Stimulated activated CD4-positive, alpha-beta T cell treated with anti-CD3 and anti-CD28 coated beads, Interleukin-15, amount 100 ng/mL, for 48 hours (primary cell): Measurements from ENCODE around the gene SMIM28.
"Not testable (repeated sequence)": the region's sequence is repeated elsewhere in the genome, so short reads cannot be mapped to it uniquely, and the experiment has no call there.

Source experiments
- DNase-seq, 2 donors: peaks; one replicate each; pipeline ENCODE4 v3.0.0-alpha.2; 2020; ENCODE audit warnings: low read depth in 2 of 2

The SMIM28 gene

DNA sequence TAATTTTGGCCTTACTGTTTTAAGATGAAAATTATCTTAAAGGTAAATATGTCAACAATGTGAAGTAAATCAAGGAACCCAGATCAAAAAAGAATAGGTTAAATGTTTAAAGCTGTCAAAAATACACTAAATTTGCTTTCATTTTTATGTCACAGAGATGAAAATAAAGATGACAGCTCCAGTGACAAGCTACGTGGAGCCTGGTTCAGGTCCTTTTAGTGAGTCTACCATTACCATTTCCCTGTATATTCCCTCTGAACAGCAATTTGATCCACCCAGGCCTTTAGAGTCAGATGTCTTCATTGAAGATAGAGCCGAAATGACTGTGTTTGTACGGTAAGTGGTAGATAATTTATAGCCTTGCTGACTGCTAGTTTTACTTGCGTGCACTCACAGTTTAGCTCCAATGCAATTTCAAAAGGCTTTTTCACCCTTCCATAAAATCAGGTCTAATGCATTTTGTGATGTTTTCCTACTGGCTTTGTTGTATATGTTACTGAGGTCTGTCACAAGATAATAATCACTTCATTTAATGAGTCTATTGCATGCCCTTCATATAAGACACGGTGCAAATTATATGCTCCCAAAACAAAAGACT, 28.2 kb downstream of the SMIM28 start:
- no peak for DNase-seq

DNA sequence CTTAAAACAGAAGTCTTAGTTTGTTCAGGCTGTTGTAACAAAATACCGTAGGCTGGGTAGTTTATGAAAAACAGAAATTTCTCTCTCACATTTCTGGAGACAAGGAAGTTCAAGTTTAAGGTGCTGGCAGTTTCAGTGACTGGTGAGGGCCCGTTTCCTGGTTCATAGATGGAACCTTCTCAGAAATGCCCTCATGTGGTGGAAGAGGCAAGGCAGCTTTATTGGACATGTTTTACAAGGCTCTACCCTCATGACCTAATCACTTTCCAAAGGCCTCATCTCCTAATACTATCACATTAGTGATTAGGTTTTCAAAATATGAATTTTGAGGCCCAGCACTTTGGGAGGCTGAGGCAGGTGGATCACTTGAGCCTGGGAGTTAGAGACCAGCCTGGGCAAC, 28.7 kb downstream of the SMIM28 start:
- DNase-seq, result no peak

DNA sequence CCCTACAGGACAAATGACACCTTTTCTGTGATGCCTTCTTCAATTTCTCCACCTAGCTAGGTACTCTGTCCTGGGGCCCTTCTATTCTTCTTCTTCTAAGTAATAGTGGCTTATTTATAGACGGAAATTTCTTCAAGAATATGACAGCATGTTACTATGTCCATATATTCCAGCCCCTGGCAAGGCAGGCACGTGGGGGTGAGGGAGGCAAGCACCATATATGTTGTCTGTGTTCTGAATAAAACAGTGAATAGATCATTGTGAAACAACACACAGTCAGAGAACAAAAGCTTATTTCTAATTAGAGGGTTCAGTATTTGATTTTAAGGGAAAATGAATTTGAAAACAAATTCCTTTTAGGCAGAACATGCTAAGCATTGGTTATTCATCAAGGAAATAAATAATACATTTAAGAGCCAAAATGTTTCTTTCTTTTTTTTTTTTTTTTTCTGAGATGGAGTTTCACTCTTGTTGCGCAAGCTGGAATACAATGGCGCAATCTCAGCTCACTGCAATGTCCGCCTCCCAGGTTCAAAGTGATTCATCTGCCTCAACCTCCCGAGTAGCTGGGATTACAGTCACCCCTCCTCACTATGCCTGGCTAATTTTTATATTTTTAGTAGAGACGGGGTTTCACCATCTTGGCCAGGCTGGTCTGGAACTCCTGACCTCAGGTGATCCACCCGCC, 32.5 kb downstream of the SMIM28 start:
- DNase-seq, result no peak

DNA sequence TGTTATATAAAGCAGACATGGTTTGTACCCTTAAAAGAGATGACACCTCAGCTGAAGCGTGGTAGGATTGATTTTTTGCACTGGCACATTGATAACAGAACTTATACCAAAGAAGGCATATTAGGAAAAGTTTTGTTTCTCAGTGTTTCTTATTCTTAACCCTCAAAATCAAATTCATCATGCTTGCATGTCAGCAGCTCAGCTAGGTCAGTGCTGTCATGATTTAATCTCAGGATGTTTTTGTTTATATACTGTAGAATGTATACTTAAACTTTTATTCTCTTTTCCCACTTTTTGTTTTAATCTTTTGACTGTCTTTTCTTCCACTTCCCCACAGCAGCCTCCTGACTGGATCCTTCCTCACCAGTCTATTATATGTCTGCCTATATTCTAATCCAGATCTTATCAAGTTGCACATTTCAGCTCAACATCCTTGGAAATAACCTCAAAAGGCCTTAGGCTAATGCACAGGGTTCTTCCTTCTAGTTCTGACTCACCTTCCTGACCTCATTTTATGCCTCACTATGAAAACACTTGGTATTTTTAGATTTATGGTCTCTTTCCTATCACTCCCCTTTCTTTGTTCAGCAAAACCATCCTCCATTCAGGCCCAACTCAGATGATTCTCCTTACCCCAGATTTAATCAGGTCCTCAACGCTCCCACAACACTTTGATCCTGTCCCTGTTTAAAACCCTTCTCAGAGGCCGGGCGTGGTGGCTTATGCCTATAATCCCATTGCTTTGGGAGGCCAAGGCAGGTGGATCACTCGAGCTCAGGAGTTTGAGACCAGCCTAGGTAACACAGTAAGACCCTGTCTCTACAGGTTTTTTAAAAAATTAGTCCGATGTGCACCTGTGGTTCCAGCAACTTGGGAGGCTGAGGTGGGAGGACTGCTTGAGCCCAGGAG, 33.5 kb downstream of the SMIM28 start:
- no peak for DNase-seq

DNA sequence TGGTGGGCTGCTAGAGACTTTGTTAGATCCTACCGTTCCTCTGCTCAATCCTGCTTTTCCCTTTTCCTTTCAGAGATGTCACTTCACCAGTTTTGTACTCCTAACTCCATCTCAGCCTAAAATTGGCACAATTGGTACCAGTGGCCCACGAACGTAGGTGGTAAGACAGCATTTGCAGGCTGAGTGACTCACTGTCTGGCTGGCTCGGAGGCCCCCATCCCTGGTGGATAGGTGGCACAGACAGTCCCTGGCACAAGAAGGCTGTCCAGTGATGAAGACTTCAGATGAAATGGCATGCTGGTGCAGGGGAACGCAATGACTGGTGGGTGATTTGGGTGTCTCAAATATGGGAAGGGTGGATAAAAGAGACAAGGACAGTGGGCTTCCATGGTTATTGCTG, 37.4 kb downstream of the SMIM28 start:
- DNase-seq, result no peak

DNA sequence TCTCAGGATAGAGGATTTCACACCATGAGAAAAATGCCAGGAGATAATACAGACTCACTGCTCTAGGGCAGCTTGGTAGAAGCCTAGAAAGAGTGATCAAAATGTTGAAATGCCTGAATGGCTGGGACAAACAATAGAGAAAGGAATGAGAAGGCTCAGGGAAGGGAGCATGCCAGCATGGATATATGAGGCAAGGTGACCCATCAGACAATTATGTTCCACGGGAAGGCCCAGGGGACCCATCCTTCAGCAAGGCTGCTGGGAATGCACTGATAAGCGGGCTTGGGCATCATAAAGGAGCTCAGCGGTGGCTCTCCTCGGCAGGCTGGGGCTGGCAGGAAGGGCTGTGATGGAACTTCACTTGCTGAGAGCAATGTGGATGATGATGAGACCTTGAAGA, 38.5 kb downstream of the SMIM28 start:
- DNase-seq, result no peak

DNA sequence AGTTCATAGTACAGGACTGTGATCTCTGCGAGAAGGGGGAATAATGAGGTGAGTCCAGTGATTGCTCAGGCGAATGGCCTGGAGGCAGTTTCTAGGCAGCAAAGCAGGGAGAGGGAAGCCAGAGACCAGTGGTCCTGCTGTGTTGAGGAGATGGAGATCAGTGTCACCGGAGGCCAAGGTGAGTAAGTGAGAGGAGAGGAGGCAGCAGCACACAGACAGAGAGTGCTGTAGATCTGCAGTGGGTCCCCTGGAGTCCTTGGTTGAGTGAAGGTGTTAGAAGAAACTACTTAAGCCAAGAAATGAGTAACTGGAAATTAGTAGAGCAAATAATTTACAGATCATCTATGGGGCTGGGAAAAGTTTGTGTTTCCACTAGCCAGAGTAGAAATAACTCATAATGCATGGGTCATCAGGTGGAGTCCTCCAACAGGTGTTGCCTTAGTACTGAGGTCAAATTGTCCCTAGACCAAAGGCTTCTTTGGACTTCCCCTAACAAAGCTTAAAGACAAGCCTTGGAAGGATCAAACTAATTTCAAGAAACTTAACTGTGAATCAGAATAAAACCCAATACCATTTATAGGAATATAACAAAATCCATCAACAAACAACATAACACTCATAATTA, 39.9 kb downstream of the SMIM28 start:
- DNase-seq, result no peak

DNA sequence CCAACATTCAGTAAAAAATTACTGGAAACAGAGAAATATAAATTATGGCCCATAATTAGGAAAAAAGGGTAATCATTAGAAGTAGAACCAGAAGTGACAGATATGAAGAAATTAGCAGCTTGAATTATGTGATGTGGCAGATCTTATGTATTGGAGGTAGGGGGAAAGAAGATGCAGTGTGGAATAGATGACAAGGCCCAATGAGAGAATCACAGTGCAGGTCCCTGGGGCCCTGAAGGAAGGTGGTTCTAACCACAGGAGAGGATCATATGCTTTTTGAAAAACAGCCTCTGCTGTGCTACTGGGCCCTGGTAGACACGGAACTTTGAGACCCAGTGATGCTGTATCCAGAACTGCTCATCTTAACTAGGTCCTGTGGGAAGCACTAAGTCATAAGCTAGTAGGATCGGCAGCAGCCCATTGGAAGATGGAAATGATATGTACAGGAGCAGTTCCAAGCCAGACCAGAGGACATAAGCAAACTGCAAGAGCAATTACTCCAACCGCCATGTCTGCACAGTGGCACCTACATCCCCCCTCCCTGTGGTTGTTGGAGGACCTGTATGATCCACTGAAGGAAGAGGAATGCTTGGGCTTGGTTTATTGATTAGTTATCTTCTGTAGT, 40.5 kb downstream of the SMIM28 start:
- DNase-seq, result no peak

DNA sequence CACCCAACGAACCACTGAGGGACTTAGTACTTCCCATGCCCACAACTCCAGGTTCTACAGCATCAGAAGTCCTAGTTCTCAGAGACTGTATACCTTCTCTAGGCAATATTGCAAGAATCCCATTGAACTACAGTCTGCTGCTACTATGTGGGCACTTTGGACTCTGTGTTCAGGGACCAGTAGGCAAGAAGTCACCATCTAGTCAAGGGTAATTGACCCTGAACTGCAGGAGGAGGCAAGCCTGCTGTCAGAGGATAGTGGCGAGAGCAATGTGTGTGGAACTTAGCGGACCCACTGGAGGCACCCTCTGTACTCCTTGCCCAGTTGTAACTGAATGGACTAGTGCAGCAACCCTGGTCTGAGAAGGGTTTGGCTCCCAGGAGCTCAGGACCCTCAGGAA, 42.1 kb downstream of the SMIM28 start:
- no peak for DNase-seq

DNA sequence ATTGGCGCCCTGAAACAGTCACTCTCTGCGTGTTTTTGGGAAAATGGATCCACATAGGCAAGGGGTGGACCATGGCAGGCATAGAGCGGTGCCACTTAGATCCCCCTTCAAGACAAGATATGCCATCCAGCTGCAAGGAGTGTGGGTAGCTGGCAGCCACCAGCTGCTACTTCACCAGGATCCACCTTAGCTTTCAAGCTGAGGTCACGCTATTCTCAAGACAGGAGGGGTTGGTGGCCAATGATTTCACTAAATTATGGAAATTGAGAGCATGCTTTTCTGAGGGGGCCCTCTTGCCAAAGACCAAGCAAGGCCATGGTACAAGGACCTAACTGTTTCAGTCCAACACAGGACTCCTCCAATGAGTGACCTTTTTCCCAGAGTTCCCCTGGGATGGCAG, 42.7 kb downstream of the SMIM28 start:
- DNase-seq, result no peak

DNA sequence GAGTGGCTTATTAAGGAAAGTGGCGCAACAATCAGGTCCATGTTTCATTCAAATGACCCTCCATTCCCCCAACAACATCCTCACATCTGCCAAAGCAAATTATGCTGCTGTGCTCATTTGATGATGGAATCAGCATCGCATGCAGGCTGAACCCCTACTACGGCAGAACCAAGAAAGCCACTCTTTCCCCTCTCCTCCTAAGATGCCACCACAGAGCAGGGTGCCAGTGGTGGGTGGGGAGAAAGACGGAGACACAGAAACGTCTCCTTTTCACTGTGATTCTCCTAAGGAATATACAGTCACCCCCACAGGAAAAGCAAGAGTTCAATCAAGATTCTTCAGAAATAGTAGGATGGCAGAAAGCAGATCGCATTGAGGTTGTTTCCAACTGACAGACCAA, 43.4 kb downstream of the SMIM28 start:
- no peak for DNase-seq

DNA sequence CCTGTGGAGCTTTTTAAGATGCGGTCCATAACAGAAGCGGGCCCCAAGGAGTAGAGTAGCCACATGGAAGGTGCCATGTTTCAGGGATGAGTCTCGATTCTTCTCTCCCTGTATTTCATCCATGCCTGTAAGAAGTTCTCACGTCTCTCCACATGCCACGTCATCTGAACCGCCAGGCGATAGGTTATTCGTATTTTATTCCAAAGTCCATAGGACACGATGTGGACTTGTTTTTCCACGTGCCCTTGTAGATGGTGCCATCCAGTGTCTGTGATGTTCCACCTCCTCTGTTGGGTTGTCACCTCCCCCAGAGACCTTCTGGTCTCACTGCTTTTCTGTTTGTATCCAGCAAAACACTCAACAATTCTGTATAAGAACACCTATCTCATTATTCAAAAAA, 43.9 kb downstream of the SMIM28 start:
- no peak for DNase-seq

DNA sequence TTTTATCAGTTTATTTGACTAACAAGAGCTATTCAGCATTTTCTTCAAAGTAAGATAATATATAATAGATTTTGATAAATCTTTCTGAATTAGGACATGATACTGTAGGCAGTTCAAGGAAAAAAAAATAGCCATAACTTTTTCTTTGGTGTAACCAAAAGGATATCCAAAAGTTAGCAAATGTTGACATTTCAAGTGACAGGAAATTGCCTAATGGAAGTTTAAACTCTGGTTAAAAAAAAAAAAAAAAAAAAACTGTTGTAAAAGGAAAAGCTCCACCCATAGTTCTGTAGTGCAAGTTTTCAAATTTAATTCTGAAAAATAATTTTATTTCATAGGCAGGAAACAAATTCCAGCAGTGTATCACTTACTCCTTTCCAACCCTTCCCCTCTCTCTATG, 45.2 kb downstream of the SMIM28 start:
- no peak for DNase-seq

DNA sequence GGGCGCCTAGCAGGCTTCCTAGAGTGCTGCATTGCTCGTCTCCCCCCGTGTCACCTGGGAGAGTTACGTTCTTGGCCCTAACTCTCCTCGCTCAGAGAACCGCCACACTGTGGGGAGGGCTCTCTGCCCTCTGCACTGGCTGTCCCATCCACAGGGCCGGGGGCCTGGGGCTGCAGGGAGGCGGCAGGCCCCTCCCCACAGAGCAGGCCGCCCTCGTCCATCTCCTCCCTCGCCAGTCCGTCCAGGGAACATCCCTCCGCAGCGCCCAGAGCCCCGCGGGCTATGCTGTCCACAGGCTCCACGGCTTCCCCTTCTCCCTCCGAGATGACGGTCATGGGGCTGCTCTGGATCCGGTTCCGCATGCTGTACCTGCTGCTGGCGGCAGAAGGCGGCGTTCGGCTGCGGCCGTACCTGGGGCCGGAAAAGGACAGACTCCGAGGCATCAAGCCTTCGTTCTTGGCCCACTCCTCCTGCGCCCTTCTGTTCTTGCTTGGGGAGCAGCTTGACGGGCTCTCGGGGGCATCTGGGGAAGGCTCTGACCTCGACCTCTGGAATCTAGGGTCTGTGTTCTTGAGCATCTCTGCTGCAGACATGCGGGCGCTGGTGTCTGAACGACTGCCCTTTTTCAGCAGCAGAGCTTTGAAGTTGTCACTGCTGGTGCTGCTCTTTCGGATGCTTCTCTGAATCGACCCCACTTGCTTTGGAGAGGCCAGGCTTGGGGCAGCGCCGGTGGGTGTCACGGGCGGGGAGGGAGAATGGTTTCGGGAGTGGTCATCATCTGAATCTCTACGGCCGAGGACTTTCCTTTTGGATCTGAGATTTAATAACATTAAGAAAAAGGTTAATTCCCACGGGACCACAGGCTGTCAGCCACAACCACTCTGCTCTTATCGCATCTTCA, 46.5 kb downstream of the SMIM28 start:
- DNase-seq, result no peak

DNA sequence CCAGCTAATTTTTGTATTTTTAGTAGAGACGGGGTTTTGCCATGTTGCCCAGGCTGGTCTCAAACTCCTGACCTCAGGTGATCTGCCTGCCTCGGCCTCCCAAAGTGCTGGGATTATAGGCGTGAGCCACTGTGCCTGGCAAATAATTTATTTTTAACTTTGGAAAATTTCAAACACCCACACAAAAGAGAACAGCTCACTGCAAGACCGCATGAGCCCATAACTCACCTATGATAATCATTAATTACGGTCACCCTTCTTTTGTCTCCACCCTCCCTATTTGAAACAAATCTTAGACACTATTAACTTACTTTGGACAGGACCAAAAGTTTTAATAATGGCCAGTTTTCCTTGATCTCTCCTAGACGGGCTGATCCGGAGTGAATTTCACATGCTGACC, 47.6 kb downstream of the SMIM28 start:
- not testable (repeated sequence) for DNase-seq

DNA sequence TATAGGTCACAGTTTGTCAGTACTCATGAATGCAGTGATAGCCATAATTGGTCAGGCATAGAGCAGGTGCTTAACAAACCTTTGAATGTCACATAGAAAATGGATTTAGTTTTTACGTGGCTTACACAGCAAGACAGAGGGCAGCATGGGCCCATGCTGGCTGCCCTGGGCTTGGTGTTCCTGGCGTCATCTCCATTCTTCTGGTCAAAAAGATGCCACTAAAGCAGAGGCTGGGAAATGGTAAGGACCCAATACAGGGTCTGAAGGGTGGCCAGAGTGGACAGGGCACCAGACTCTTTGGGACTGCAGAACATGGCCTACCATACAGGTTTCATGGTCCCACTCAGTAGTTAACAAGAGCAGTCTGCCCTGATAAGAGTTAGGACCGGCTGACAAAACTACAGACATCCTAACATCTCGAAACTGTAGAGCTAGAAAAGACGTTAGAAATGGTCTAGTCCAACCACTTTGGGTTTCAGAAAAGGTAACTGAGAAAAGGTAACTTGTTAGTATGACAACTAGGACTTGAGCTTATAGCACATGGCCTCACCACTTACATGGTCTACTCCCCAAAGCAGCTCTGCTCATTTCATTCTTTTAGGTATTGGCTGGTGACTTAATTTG, 48.9 kb downstream of the SMIM28 start:
- DNase-seq, result no peak

DNA sequence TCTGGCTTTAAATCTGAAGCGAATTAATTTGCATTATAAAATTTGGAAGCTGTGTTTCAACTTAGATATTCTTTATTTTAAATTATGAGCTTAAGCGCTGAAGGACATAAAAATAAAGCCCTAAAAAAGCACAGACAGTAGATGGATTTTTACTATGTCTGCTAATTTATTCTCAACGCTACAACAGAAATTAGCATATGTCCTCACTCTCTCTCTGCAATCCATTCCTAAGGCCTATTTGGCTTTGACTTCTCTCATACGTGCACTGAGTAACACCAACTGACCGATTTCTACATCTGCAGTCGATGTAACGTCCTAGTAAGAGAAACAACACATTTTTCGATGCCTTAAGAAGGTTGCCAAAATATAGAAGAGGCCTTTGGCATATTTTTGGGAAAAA, 50.0 kb downstream of the SMIM28 start:
- DNase-seq, result no peak

DNA sequence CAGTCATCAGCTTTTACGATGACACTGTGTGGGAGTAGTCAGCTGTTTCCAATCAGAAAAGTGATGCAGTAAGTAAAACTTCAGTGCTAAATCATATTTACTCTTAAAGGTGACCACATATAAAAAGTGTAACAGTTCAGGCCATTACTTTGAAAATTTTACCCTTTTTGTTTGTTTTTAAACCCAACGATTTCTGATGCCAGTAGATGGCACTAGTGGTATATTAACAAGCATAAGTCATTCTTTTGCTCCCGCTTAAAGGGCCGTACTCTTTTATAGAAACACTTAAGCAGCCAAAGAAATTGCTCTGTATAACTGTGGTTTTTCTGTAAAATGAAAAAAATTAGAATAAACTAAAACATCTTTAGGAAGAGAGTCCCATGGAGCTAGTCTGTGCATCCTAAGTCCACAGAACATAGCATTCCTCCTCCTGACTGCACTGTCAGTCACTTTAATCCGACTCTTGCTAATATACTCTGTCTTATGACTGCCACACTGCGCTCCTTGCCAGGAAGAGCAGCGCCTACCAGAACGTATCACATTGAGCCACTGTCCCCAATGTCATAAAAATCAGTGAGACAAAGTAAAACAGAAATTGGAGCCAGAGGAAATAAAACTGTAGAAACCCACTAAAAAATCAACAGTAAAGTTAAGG, 51.4 kb downstream of the SMIM28 start:
- no peak for DNase-seq

DNA sequence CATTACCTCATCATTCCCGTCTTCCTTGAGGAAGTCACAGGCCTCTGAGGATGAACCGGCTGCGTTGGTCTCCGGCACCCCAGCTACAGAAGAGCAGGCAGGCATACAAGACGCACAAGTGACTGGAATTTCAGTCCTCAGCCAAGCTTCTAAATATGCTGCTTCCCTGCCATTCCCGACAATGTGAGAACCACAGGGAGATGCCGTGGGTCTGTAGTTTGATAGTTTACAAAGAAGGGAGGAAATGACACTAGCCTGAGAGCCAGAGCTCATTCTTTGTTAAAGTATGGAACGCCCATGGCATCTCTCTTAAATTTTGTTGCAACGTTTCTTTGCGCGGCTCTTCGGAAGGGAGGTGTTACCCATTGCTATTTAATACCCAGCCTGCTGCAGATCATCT, 52.1 kb downstream of the SMIM28 start:
- no peak for DNase-seq
